Measurements from ENCODE around the gene PCCA.
"Not testable (repeated sequence)": the region's sequence is repeated elsewhere in the genome, so short reads cannot be mapped to it uniquely, and the experiment has no call there.

Gene PCCA

DNA sequence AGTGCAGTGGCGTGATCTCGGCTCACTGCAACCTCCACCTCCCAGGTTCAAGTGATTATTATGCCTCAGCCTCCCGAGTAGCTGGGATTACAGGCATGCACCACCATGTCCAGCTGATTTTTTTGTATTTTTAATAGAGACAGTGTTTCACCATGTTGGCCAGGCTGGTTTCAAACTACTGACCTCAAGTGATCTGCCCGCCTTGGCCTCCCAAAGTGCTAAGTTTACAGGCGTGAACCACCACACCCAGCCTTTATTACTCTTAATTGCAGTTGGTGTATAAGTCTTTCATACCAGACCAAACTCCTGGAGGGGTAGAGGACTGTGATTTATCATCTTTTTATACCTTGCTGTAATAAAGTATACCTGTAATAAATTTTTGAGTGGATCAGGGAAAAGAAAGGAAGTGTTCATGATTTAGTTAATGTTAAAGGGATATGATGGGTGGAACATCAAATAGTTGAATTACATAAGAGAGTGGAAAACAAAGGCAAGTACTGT is 52.6 kb downstream of the PCCA start:
- DNase-seq, result not testable (repeated sequence)

DNA sequence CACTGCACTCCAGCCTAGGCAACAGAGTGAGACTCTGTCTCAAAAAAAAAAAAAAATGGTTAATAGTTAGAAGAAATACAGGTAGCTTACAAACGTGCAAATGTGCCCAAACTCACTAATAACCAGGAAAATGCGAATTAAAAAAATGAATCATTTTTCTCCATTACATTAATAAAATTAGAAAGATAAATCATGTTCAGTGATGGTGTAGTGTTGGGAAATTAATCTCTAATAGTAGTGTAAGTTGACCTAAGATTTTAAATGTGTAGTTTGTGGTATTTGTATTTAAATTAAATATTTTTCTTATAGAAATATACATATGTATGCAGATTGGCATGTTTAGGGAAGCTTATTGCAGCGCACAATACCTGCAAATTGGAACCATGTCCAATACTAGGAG is 57.6 kb downstream of the PCCA start:
- DNase-seq, result no peak

GRCh38 chr13:100147825-100148224 is 58.9 kb downstream of the PCCA start:
- no peak for DNase-seq

- no peak for DNase-seq
These were observed 59.5 kb downstream of the PCCA start for GRCh38 chr13:100148422-100148821.

GRCh38 chr13:100149389-100149788 is 60.5 kb downstream of the PCCA start:
- DNase-seq, result no peak

DNA sequence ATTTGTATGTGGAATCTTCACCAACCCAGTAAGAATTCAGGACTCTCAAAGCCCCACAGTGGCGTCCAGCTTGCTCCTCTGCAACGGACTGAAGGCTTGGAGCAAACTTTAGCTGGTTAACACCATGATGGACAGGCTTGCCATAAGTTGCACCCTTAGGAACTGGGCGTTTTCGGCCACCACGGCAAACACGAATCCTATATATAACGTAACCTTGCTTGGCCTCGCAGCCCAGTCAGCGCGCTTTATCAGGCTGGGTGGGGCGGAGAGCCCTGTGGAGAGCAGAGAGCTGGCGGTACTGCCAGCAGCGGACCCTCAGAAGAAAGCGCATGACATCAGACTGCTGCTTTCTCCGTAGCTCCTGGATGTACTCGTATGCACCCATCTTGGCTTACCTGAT is 61.8 kb downstream of the PCCA start:
- not testable (repeated sequence) for DNase-seq

GRCh38 chr13:100154842-100155416 is 66.0 kb downstream of the PCCA start:
- DNase-seq, result no peak

DNA sequence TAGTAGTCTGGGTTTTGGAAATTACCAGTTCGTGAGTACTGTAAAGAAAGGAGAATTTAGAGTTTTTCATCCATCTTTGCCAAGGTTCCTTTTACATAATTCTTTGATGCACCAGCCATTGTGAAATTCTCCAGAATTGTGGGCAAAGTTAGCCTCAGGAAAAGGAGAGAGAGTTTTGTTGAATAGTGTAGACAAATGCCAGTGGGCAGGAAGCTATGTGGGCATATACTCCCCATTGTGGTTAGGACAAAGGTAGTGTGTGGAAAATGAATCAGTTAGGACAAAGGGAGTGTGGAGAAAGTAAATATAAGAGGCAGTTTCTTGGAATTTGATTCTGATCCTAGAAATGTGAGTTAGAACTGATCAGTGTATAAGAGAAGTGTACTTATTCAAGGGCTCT is 67.9 kb downstream of the PCCA start:
- no peak for DNase-seq

DNA sequence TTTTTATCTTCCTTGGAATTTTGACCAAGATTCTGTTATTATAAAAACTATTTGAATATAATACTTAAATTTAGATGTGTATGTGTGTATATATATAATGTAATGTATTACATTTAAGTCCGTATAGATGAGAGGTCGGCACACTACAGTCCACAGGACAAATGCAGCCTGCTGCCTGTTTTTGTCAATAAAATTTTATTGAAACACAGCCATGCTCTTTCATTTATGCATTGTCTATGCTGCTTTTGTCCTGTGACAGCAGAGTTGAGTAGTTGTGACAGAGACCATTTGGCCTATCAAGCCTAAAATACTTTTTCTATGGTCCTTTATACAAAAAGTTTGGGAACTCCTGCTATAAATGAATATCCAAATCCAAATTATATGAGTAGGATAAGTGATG is 69.7 kb downstream of the PCCA start:
- no peak for DNase-seq

DNA sequence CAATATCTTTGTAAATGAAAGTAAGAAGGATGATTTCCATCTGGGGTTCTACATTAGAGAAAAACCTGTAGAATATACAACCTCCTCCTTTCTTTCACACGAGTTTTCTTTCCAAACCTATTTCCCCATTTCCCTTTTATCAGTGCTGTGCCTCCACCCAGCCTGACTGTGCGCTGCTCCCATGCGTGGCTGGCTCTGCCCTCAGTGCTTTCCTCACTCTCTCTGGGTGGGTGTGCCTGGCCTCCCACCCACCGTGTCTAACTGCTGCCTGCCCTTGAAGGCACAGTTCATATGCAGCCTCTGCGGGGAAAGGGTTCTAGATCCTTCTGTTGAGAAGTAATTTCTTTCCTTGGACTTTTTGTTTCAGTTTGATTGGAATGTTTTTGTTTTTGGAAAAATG is 70.7 kb downstream of the PCCA start:
- DNase-seq, result no peak

GRCh38 chr13:100160450-100160849 is 71.6 kb downstream of the PCCA start:
- DNase-seq, result no peak

- DNase-seq, result no peak
These were observed 74.5 kb downstream of the PCCA start for GRCh38 chr13:100163375-100163774.

DNA sequence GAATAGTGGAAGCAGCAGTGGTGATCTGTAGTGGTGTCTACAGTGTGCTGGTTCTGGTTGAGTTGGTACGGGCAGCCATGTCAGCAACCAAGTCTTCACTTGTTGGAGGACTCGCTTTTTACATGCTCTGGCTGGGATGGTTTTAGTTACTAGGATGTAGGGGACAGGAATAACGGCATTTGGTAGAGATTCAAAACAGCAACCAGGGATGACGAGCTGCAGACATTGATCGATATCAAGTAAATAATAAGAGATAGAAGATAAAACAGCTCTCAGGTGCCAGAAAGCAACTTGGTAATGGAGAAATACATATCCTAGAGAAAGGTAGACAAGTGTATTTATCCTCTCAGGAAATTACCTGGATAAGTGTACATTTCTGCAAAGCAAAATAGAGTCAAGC is 84.3 kb downstream of the PCCA start:
- DNase-seq, result no peak

- DNase-seq, result not testable (repeated sequence)
These were observed 85.6 kb downstream of the PCCA start for GRCh38 chr13:100174455-100174854.

- no peak for DNase-seq
These were observed 86.3 kb downstream of the PCCA start for GRCh38 chr13:100175078-100175802.

DNA sequence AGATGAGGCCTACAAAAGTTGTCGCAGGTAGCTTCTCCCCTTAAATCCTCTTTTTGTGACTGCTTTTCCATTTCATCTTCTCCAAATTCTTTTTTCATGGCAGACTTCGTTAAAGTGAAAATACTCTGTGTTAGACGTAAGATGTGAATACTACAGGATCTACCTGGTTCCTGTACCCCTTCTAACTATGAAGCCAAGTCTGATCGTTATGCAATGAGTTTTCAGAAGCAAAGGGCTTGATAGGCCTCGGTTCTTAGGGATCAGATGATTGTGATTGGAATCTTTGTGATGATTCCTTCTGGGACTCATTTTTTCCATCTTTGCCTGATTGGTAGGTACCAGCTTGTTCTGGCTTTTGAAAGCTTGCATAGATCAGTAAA is 86.9 kb downstream of the PCCA start:
- DNase-seq, result no peak

- peak; percentile 59 for DNase-seq
These were observed 88.0 kb downstream of the PCCA start for GRCh38 chr13:100176801-100177400.

DNA sequence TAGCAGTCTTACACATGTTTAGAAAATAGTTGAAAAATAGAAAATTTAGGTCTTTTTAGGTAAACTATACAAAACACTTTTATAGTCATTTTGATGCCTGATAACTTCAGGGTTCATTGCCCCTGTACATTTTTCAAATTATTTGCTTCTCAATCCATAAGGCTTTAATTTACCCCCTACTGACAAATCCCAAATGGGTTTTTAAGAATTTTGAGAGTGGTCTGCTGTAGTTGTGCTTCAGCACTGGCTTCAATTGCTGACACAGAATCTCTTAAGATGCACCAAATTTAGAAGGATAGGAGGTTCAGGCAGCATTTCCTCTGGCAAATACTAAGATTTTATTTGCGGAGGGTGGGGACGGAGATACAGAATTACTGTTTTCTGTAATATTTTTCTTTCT is 89.4 kb downstream of the PCCA start:
- no peak for DNase-seq

- no peak for DNase-seq
These were observed 90.4 kb downstream of the PCCA start for GRCh38 chr13:100179276-100179675.

DNA sequence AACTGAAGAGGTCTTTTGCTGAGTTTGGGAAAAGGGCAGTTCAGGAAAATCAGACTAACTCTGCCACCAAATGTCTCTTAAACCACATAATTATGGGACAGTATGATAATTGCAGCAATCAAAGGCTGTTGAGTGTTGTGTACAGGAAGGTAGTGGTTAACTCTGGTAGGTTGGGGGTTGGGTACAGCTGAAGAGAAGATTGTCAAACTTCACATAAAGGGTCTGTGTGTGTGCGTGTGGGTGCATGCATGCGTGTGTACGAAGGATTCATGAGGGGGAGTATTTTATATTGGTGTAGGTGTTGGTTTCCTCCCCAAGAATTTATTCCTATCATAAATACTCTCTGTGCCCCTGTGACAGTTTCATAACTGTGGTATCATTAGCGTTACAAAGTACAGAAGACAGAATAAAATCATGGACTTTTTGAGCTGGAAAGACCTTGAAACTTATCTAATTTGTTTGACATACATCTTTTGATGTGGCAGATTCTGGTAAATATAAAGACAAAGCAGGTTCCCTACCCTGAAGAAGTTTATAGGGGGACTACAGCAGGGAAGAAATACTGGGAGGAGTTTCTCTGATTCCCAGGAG is 94.1 kb downstream of the PCCA start:
- DNase-seq, result no peak

DNA sequence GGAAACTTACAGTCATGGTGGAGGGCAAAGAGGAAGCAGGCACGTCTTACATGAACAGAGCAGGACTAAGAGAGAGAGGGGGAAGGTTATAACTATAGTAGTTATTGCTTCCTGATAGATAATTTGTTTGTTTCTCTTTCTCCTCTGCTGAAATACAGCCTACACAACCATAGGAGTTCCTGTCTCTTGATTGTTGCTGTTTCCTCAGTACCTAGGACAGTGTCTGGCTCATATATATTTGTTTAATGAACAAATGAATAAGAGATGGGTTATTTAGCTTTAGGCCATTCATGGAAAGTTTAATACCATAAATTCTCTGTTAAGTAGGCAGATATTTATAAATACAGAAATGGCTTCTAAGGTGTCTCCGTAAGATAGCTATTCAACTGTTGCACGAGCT is 95.2 kb downstream of the PCCA start:
- DNase-seq, result no peak

DNA sequence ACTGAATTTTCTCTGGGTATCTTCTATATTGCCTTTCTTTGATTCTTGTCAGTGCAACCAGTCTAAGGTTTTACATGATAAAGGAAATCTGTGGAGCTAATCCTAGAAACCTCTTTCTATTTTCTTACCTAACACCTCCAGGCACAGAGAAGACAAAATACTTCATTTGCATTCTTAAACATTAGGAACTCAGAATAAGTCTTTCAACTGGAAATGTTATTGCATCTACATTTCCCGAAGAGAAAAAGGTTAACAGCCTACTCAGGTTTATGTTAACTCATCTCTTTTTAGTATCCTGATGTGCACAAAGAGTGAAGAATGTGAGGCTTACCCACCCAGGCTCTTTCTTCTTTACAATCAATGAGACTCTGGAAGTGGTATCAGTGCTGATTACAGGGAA is 106.7 kb downstream of the PCCA start:
- DNase-seq, result no peak

- no peak for DNase-seq
These were observed 107.5 kb downstream of the PCCA start for GRCh38 chr13:100196375-100196774.

DNA sequence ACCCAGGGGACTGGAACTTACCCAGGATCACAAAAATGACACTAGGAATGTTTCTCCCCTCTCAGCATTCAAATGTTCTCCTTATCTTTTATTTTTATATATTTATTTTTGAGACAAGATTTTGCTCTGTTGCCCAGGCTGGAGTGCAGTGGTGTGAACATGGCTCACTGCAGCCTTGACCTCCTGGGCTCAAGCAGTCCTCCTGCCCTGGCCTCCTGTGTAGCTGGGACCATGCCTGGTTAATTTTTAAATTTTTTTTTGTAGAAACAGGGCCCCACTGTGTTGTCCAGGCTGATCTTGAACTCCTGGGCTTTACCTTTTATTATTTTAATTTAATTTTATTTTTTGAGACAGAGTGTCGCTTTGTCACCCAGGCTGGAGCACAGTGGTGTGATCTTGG is 108.2 kb downstream of the PCCA start:
- DNase-seq, result no peak
